ENCODE results near the gene HS6ST3.

- TF ChIP-seq POLR2AphosphoS5 (IDR thresholded peaks at IDR 0.05; ENCODE audit: borderline replicate concordance, low read depth, low read length) (no peak), EZH2 (IDR thresholded peaks at IDR 0.05) (no peak), FOXP2 (optimal IDR thresholded peaks at IDR 0.05; ENCODE audit: control extremely low read depth, extremely low read length, insufficient read depth) (no peak)
Observed at GRCh38 chr13:96821381-96821780, 731.5 kb downstream of the HS6ST3 start.
